GM12878 (cell line): ENCODE results near the gene CNGB1. TPM values are rescaled to one million over a fixed set of nuclear protein-coding genes. Genes with fewer than 3 reads are reported as not detected.

Experiments
- CBX3 ChIP-seq: fragments of 200-600 bp; sonication (generic); IDR thresholded peaks from 2 replicates; pipeline ENCODE4 v1.6.1; 2016; ENCODE audit warnings: low read depth, borderline replicate concordance
- CEBPB ChIP-seq, 2 experiments: fragments of 150-350 bp in 1 of 2; IDR thresholded peaks; 2 replicates each; pipeline ENCODE4 v1.6.1; 2012 to 2014; ENCODE audit warnings: low read depth in 2 of 2, low read length in 2 of 2, borderline replicate concordance in 1 of 2, inconsistent platforms in 1 of 2
- CHD2 ChIP-seq: IDR thresholded peaks from 2 replicates; pipeline ENCODE4 v1.6.1; 2011; ENCODE audit warnings: low read depth, low read length, improper control_type of control experiment, borderline replicate concordance
- JUND ChIP-seq: IDR thresholded peaks from 2 replicates; pipeline ENCODE4 v1.6.1; 2012; ENCODE audit warnings: low read depth, mild to moderate bottlenecking, low read length, improper control_type of control experiment, moderate library complexity
- POLR2A ChIP-seq: IDR thresholded peaks from 2 replicates; pipeline ENCODE4 v1.6.1; 2011; ENCODE audit warnings: low read depth, mild to moderate bottlenecking, low read length
- POLR2AphosphoS2 ChIP-seq: IDR thresholded peaks from 2 replicates; pipeline ENCODE4 v1.6.1; 2011; ENCODE audit warnings: low read depth, mild to moderate bottlenecking, low read length, improper control_type of control experiment, moderate library complexity
- YY1 ChIP-seq: IDR thresholded peaks from 2 replicates; pipeline ENCODE4 v1.6.1; 2011; ENCODE audit warnings: low read depth, mild to moderate bottlenecking, low read length
- ZNF217 ChIP-seq: fragments of 450-650 bp; IDR thresholded peaks from 2 replicates; pipeline ENCODE4 v1.6.1; 2017; ENCODE audit warnings: antibody characterized with exemption, mild to moderate bottlenecking
- polyA plus RNA-seq, 11 experiments: library from polyadenylated mRNA; depleted of rRNA in 4 of 11; unstranded in 6 of 11; stranded (reverse) in 5 of 11; fragments of >200 nt; fragmentation: Nextera tagmentation in 4 of 11; fragmentation: Illumina TruSeq in 1 of 11; extraction: Ambion mirVana in 4 of 11; extraction: Trizol in 1 of 11; gene quantifications; 1 replicate in 1 of 11; 2 replicates in 10 of 11; pipeline versions ENCODE4 v1.2.1 to v1.2.3, GENCODE V29; 2011 to 2016; ENCODE audit warnings: inconsistent platforms in 2 of 11, missing spikeins in 2 of 11, low read depth in 1 of 11
- total RNA-seq, 4 experiments: library from RNA; depleted of rRNA in 3 of 4; stranded (reverse); fragments of >200 nt in 3 of 4; fragmentation: Illumina TruSeq in 1 of 4; extraction: Trizol in 1 of 4; gene quantifications; 2 replicates each; pipeline versions ENCODE4 v1.2.1 to v1.2.3, GENCODE V29; 2013 to 2021
- TF ChIP-seq, protein P1 (sequence below): fragments of 150-350 bp; IDR thresholded peaks from 2 replicates; pipeline ENCODE4 v1.6.1; 2014; ENCODE audit warnings: mild to moderate bottlenecking, low read depth, low read length
- TF ChIP-seq, protein P2 (sequence below): IDR thresholded peaks from 2 replicates; pipeline ENCODE4 v1.6.1; 2011; ENCODE audit warnings: mild to moderate bottlenecking, low read depth, low read length, moderate library complexity; ENCODE audit not compliant: insufficient replicate concordance
- TF ChIP-seq, protein P3 (sequence below): IDR thresholded peaks from 2 replicates; pipeline ENCODE4 v1.6.1; 2012; ENCODE audit warnings: improper control_type of control experiment, low read depth, low read length; ENCODE audit not compliant: insufficient replicate concordance

The CNGB1 gene
- total and polyA plus RNA-seq, 10 of the 15 experiments (the other 5 are each of a cell fraction or from before 2014, with no cell fraction given), result 0.03 TPM; not detected in 9

DNA sequence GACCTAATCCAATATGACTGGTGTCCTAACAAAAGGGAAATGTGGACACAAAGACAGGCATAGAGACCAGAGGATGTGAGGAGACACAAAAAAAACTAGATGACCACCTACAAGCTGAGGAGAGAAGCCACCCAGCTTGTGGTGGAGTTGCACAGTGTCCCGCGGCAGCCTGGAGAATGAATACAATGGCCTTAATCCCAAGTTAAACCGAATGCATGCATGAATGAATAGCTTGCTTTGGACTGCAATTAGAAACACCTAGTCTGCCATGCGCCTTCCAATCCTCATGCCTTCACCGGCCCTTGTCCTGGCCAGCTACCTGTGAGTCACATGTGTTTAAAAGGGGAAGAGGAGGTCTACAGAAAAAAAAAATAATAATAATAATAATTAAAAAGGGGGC, 72.0 kb downstream of the CNGB1 start (continued):
- TF ChIP-seq, protein P1, sequence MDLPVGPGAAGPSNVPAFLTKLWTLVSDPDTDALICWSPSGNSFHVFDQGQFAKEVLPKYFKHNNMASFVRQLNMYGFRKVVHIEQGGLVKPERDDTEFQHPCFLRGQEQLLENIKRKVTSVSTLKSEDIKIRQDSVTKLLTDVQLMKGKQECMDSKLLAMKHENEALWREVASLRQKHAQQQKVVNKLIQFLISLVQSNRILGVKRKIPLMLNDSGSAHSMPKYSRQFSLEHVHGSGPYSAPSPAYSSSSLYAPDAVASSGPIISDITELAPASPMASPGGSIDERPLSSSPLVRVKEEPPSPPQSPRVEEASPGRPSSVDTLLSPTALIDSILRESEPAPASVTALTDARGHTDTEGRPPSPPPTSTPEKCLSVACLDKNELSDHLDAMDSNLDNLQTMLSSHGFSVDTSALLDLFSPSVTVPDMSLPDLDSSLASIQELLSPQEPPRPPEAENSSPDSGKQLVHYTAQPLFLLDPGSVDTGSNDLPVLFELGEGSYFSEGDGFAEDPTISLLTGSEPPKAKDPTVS, result no peak
- TF ChIP-seq ZNF217 (no peak), CBX3 (no peak), JUND (no peak), YY1 (no peak), POLR2AphosphoS2 (no peak), CEBPB (IDR thresholded peaks at IDR 0.05; ENCODE audit: borderline replicate concordance in 1 of 2, low read depth in 2 of 2, low read length in 2 of 2) (no peak), CHD2 (no peak), POLR2A (no peak)
- TF ChIP-seq, protein P2, sequence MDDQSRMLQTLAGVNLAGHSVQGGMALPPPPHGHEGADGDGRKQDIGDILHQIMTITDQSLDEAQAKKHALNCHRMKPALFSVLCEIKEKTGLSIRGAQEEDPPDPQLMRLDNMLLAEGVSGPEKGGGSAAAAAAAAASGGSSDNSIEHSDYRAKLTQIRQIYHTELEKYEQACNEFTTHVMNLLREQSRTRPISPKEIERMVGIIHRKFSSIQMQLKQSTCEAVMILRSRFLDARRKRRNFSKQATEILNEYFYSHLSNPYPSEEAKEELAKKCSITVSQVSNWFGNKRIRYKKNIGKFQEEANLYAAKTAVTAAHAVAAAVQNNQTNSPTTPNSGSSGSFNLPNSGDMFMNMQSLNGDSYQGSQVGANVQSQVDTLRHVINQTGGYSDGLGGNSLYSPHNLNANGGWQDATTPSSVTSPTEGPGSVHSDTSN, result no peak
- TF ChIP-seq, protein P3, sequence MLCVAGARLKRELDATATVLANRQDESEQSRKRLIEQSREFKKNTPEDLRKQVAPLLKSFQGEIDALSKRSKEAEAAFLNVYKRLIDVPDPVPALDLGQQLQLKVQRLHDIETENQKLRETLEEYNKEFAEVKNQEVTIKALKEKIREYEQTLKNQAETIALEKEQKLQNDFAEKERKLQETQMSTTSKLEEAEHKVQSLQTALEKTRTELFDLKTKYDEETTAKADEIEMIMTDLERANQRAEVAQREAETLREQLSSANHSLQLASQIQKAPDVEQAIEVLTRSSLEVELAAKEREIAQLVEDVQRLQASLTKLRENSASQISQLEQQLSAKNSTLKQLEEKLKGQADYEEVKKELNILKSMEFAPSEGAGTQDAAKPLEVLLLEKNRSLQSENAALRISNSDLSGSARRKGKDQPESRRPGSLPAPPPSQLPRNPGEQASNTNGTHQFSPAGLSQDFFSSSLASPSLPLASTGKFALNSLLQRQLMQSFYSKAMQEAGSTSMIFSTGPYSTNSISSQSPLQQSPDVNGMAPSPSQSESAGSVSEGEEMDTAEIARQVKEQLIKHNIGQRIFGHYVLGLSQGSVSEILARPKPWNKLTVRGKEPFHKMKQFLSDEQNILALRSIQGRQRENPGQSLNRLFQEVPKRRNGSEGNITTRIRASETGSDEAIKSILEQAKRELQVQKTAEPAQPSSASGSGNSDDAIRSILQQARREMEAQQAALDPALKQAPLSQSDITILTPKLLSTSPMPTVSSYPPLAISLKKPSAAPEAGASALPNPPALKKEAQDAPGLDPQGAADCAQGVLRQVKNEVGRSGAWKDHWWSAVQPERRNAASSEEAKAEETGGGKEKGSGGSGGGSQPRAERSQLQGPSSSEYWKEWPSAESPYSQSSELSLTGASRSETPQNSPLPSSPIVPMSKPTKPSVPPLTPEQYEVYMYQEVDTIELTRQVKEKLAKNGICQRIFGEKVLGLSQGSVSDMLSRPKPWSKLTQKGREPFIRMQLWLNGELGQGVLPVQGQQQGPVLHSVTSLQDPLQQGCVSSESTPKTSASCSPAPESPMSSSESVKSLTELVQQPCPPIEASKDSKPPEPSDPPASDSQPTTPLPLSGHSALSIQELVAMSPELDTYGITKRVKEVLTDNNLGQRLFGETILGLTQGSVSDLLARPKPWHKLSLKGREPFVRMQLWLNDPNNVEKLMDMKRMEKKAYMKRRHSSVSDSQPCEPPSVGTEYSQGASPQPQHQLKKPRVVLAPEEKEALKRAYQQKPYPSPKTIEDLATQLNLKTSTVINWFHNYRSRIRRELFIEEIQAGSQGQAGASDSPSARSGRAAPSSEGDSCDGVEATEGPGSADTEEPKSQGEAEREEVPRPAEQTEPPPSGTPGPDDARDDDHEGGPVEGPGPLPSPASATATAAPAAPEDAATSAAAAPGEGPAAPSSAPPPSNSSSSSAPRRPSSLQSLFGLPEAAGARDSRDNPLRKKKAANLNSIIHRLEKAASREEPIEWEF, result no peak
